ENCODE data around the gene CPA4. TPM values are rescaled to one million over a fixed set of nuclear protein-coding genes. Genes with fewer than 3 reads are reported as not detected.
A peak's percentile ranks its signal among the peaks of the same experiment; 100 is the strongest.
"Not testable (repeated sequence)": the region's sequence is repeated elsewhere in the genome, so short reads cannot be mapped to it uniquely, and the experiment has no call there.

CPA4 gene, protein sequence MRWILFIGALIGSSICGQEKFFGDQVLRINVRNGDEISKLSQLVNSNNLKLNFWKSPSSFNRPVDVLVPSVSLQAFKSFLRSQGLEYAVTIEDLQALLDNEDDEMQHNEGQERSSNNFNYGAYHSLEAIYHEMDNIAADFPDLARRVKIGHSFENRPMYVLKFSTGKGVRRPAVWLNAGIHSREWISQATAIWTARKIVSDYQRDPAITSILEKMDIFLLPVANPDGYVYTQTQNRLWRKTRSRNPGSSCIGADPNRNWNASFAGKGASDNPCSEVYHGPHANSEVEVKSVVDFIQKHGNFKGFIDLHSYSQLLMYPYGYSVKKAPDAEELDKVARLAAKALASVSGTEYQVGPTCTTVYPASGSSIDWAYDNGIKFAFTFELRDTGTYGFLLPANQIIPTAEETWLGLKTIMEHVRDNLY
- 29.7 TPM for polyA plus RNA-seq (2013, experiment 1 of 2; ENCODE audit: insufficient read length)
- 26.6 TPM for polyA plus RNA-seq (2013, experiment 2 of 2; ENCODE audit: insufficient read length)

DNA sequence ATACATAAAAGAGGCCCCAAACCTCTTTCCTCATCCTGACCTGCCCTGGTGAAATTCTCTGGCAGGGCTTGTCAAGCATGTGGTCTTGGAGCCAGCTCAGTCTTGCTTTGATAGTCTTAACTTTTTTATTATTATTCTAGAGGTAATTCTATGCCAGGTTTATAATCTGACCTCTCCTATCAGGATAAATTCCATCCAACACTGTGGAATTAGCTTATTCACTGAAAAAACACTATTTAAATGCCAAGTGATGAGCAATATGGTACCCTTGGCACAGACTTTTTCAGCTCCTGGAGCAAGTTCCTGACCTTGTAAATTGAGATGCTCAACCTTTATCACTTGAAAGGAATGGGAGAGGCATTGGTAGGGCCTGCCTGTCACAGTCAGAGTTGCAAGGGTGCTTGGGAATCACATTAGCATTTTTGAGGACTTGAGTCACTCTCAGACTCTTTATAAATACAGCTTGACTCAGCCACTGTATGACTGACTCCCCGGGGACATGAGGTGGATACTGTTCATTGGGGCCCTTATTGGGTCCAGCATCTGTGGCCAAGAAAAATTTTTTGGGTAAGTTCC, at the start of gene CPA4:
CPA4 (plus strand) TSS at position 480 of the 576 bp plus-strand sequence; CDS start at position 500, 20 bp downstream.
- peak; percentile 99 for DNase-seq

DNA sequence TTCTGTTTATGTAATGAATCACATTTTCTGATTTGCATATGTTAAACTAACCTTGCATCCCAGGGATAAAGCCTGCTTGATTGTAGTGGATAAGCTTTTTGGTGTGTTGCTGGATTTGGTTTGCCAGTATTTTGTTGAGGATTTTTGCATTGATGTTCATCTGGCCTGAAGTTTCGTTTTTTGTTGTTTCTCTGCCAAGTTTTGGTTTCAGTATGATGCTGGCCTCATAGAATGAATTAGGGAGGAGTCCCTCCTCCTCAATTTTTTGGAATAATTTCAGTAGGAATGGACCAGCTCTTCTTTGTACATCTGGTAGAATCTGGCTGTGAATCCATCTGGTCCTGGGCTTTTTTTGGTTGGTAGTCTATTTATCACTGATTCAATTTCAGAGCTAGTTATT, 49.5 kb upstream of the CPA4 start:
- DNase-seq, result peak; percentile 30

DNA sequence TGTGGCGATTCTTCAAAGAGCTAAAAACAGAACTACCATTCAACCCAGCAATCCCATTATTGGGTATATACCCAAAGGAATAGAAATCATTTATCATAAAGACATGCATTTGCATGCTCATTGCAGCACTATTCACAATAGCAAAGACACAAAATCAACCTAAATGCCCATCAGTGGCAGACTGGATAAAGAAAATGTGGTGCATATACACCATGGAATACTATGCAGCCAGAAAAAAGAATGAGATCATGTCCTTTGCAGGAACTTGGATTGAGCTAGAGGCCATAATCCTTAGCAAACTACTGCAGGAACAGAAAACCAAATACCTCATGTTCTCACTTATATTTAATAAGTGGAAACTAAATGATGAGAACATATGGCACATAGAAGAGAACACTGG, 46.5 kb upstream of the CPA4 start:
- DNase-seq, result not testable (repeated sequence)

DNA sequence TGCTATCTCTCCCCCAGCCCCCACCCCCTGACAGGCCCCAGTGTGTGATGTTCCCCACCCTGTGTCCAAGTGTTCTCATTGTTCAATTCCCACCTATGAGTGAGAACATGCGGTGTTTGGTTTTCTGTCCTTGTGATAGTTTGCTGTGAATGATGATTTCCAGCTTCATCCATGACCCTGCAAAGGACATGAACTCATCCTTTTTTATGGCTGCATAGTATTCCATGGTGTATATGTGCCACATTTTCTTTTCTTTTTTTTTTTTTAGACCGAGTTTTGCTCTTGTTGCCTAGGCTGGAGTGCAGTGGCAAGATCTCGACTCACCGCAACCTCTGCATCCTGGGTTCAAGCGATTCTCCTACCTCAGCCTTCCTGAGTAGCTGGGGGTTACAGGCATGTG, 44.1 kb upstream of the CPA4 start:
- not testable (repeated sequence) for DNase-seq

DNA sequence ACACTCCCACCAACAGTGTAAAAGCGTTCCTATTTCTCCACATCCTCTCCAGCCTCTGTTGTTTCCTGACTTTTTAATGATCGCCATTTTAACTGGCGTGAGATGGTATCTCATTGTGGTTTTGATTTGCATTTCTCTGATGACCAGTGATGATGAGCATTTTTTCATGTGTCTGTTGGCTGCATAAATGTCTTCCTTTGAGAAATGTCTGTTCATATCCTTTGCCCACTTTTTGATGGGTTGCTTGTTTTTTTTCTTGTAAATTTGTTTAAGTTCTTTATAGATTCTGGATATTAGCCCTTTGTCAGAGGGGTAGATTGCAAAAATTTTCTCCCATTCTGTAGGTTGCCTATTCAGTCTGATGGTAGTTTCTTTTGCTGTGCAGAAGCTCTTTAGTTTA, 43.3 kb upstream of the CPA4 start:
- not testable (repeated sequence) for DNase-seq

DNA sequence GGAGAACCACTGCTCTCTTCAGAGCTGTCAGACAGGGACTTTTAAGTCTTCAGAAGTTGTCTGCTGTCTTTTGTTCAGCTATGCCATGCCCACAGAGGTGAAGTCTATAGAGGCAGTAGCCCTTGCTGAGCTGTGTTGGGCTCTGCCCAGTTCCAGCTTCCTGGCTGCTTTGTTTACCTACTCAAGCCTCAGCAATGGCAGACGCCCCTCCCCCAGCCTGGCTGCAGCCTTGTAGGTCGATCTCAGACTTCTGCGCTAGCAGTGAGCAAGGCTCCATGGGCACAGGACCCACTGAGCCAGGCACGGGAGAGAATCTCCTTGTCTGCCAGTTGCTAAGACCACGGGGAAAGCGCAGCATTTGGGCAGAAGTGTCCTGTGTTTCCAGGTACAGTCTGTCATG, 38.4 kb upstream of the CPA4 start:
- no peak for DNase-seq

DNA sequence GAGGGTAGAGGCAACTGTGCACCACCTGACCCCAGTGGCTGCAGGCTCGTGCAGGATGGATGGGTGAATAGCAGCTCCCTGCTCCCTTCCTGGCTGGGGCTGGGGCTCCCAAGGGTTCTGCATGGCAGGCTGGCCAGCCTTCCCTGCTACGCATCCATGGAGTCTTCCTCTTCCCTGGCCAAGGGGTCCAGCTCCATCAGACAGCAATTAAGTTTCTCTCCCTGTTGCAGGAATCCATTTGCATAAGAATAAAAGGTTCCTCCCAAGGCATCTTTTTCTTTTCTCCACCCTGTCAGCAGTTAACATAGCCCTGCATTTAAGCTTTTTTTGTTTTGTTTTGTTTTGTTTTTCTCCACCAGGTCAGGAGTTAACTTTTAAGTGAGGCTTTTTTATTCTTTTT, 36.3 kb upstream of the CPA4 start:
- DNase-seq, result no peak

DNA sequence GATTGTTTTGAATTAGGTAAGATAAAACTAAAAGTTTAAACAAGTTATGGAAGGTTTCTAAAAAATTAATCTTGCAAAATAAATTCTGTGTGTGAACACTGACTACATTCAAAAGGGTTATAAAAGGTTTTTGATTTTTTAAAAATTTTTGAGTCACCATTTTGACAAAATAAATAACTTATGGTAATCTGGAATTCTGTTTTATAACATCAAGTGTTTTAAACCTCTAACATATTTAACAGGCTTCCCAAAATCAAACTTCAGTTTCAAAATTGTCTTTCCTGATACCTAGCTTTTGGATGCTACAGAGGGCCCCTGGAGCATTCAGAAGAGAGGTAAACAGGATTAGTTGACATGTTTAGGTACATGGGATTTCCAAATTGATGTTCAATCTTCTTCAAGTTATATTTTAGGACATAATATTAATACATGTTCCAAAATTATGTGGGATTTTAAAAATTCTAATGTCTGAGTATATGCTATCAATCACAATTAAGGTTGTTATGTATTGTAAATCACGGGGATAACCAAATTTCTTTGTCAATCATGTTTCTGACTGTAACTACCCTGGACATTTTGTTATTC, 34.4 kb upstream of the CPA4 start:
- no peak for DNase-seq

DNA sequence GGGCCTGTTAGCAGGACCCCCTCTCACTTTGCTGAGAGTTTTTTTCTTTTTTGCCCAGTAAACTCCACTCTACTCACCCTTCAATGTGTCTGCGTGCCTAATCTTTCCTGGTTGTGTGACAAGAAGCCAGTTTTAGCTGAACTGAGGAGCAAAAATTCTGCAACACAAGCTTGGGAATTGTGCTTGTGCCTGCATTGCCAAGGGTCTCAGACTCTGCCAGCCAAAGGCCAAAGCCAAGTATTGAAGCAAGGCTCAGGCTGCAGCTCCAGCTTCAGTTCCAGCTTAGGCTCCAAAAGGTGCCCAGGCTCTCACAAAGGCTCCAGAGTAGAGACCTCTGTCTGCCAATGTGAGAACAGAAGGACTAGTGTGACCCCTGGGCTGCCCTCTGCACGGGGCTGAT, 30.5 kb upstream of the CPA4 start:
- no peak for DNase-seq

DNA sequence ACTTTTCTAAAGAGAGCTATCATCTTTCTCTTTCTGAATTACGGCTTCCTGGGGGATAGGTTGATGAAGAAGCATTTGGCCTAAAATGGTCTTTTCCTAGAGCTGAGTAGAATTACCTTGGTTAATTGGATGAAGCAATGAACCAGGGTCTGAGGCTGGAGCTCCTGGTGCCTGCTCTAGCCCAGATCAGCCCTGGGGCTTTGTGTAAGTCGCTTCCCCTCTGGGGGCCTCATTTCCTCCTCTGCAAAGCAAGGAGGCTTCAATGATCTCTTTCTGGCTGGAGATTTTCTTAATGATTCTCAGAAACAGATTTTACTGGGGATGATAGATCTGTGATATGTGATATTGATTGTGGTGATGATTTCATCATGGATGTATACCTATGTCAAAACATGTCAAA, 29.8 kb upstream of the CPA4 start:
- DNase-seq, result no peak

DNA sequence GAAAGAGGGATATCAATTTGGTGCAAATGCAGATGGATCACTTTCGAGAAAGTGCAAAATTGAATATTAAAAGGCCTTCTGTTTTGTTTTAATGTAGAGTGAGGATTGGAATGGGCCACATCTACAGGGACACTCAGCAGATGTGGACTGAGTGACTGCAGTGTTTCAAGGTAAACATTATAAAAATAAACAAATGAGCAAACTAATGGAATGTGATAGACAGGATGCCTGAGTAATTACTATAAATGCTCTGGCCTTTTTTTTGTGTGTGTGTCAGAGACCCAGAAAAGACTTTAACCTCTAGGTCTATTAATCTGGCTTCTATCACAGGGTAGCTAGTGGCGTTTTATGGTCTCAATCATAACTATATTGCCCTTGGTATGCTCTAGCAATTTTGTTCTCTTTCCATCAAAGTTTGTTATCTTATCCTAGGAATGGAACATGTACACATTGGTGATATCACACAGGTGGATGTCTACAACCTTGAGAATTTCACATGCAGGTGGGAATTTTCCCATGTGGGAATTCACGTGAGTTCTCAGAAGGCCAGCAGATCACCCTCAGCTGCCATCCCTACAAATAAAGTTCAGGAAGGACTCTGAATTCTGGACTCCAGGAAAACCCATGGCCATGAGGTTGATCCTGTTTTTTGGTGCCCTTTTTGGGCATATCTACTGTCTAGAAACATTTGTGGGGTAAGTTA, 26.6 kb upstream of the CPA4 start, which contains the start of gene CPA2:
CPA2 (plus strand) TSS at position 606 of the 703 bp plus-strand sequence; CDS start at position 625, 19 bp downstream.
- no peak for DNase-seq

DNA sequence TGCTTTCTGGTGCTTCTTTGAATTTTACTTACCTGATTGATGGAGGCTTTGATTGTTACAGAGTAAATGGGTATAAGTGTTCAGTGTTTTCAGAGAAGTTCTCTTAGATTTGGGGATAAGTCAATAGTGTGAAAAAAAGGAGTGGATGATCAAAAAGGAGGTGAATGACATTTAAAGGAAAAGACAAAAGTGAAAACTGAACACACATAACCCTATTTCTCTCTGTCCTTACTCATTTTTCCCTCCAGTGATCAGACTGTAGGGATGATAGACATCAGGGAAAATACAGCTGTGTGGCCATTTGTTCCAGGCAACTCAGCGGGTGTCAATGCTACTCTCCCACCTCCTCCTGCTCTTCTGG, 26.0 kb upstream of the CPA4 start:
- DNase-seq, result no peak

DNA sequence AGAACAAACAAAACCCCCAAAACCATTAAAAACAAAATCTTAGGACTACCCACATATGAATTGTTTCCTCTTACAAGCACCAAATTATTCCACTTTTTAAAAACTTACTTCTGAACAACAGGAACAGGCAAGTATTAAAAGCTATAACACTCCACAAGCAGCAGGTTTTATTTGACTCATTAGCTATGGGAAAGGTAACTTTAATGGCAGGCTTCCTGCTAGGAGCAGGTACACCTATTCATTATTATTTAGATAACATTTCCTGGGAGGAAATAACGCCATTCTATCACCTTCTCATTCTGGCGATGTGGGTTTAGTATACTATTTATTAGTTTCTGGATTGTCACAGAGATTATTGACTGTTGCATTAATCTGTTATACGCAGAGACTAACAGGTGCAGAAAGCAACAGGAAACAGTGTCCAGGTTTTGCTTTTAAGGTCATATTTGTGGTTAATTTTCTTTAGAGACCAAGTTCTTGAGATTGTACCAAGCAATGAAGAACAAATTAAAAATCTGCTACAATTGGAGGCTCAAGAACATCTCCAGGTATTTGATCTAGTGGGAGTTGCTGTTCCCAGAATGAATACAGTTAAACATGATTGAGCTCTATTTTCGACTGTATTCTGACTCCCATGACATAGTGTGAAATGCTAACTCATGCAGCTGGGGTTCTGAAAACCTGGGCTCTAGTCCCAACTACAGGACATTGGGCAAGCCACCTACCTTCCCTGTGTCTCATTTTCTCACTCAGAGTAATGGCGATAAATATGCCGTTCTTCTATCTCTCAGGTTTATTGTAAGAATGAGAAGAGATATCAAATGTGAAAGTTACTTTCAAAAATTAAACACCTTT, 24.3 kb upstream of the CPA4 start:
- no peak for DNase-seq

DNA sequence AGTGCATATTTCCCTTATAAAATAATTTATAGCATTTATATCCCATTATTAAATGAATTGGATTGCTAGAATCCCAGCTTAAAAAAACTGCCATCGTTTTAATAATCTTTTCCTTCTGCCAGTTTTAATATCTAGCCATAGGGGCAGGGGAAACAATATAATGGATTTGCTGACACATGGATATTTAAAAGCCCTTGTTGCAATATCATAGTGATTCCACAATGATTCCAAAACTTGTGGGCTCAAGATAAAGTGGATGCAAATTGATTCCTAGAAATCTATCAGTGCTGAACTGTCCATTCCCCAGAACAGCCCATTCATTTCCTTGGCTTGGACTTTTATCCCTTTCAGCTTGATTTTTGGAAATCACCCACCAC, 23.7 kb upstream of the CPA4 start:
- DNase-seq, result no peak

DNA sequence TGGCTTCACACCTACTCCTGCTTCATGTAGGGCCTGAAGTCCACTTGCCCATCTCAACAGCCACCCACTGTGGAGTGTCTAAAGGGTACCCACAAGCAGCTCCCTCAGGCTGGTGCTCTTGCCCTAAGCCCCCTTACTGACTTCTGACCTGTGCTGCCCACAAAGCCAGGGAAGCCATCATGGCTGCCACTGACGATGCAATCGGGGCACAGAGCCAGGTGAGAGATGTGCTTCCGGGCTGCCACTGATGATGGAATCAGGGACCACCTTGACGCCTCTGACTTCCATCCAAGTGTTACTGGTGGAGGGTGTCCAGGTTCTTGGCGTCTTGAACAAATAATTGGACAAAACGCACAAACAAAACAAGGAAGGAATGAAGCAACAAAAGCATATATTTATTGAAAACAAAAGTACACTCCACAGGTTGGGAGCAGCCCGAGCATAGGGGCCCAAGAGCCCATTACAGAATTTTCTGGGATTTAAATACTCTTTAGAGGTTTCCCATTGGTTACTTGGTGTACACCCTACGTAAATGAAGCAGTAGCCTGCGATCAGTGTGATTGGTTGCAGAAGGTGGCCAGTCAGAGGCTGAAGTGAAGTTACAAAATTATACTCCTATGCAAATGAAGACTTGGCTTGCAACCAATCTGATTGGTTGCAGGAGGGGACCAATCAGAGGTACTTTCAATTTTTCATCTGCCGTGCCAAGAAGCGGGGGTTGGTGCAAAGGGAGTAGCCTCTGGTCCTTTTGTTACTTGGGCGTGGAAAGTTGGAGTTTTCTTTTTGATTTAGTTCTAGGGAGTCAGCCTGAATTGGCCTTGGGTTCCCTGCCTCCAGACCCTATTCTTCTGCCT, 21.8 kb upstream of the CPA4 start:
- DNase-seq, result no peak

DNA sequence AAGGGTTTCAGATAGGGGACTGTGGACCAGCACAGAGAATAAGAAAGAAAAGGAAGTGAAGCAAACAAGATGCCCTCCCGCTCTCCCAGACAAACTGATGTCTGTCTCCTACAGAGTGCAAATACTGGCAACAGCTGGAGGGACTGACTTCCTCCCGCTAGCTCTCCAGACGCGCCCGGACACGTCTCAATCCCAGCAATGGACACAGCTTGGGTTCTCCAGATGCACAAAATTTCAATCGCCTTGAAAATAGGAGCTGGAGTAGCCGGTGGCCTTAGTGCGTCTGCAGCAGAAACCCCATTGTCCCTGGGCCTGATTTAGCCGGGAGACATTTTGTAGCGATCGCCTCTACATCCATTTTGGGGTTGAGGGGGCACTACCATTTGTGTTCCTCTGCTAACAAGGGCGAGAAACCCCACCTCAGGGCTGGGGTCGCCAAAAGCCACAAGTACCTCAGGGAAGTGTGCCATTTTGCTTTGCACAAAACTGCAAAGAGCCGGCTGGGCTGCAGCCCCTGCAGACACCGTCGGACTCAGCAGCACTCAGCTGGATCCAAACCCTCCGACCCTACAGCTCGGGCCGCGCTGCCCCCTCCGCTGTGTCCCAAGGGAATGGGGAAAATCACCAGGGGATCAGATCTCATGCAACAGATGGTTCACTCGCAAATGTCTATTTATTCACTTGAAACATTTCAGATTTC, 20.4 kb upstream of the CPA4 start:
- DNase-seq, result no peak

DNA sequence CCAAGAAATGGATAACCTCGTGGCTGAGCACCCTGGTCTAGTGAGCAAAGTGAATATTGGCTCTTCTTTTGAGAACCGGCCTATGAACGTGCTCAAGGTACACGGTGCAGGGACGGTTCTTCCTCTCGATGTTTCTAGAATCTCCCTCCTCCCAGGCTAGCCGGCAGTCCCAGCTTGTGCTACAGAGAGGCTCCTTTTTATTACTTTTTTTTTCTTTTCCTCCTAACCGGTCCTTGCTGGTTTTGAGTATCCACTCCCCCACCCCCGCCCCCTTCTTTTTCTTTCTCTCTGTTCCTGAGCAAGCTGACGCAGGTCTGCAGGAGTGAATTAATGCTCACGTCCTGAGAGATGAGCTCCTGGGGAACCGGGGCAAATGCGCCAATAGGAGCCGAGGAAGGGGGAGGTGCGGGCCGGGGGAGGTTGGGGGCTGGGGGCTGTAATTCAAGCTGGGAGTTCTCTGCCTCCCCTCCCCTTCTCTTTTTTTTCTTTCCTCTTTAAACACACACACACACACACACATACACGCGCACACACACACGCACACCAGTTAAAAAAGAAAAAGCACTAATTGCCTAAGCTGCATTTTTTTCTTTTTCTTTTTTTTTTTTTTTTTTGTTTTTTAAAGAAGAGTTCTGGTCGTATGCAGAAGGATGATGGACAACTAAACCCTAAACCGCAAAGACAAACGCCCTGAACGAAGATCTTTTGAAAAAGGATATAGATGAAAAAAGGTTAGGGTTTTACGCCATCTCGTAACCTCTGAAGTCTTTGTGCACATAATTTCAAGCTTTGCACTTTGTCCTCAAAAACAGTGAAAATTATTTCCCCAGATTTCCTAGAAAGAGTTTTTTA, 19.7 kb upstream of the CPA4 start:
- DNase-seq, result peak; percentile 68

DNA sequence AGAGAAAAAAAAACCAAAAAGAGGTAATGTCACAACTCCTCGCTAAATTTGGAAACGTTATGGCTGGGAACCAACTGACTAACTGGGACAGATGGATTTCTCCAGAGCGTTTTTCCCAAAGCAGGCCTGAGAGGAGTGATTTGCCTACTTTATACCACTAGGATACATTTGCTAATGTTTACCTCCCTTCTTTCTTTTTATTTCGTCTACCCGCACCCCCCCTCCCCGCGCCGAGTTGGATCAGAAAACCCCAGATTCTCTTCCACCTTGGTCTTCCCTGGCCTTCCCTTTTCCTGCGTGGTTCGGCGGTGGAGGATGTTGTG, 19.1 kb upstream of the CPA4 start:
- DNase-seq, result peak; percentile 75

DNA sequence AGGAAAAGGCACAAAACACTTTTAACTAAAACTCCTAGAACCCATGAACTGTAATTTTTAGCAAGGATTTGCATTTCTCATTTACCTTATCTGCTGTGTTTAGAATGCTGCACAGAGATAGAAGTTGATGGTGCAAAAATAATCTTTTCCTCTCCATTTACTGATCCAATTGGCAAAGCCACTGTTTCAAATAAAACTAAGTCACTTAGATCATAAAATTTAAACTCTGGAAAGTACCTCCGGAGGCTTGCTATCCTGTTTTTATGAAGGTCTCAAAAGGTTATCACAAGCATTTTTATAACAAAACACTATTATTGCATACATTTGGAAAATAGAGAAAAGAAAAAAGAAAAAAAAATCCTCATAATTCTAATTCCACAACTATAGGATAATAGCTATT, 18.7 kb upstream of the CPA4 start:
- no peak for DNase-seq

Data from fibroblast of skin of scalp (primary cell).